Left renal pelvis (tissue), 4 donors: ENCODE measurements around the gene ITGA6. TPM values are rescaled to one million over a fixed set of nuclear protein-coding genes. Genes with fewer than 3 reads are reported as not detected.
"Not testable (repeated sequence)": the region's sequence is repeated elsewhere in the genome, so short reads cannot be mapped to it uniquely, and the experiment has no call there.

Experiments
- DNase-seq, 4 donors: peaks; one replicate each; pipeline ENCODE4 v3.0.0-alpha.2; 2013; ENCODE audit warnings: low read depth in 4 of 4, low spot score in 3 of 4
- polyA plus RNA-seq, 4 donors: library from polyadenylated mRNA; unstranded; fragments of 120-200 nt; gene quantifications; one replicate each; pipeline ENCODE4 v1.2.1, GENCODE V29; 2013; ENCODE audit not compliant: insufficient read length in 4 of 4

The ITGA6 gene
- polyA plus RNA-seq, 4 donors, result 32.7 to 112 (median 110) TPM

- DNase-seq, result no peak
Measured at GRCh38 chr2:172507199-172507598, 79.8 kb downstream of the ITGA6 start.

GRCh38 chr2:172510088-172510487 is 82.7 kb downstream of the ITGA6 start:
- no peak for DNase-seq

- DNase-seq, result no peak
Measured at GRCh38 chr2:172510548-172510947, 83.2 kb downstream of the ITGA6 start.

- no peak for DNase-seq
Measured at GRCh38 chr2:172512810-172513523, 85.6 kb downstream of the ITGA6 start.

GRCh38 chr2:172513524-172513900 is 86.1 kb downstream of the ITGA6 start:
- no peak for DNase-seq

- no peak for DNase-seq
Measured at GRCh38 chr2:172513935-172514586, 86.7 kb downstream of the ITGA6 start.

GRCh38 chr2:172516299-172516698 is 88.9 kb downstream of the ITGA6 start:
- DNase-seq, result no peak

GRCh38 chr2:172518995-172519394 is 91.6 kb downstream of the ITGA6 start:
- no peak for DNase-seq

- DNase-seq, result no peak
Measured at GRCh38 chr2:172525601-172526000, 98.2 kb downstream of the ITGA6 start.

GRCh38 chr2:172531309-172531708 is 103.9 kb downstream of the ITGA6 start:
- no peak for DNase-seq

GRCh38 chr2:172532461-172532860 is 105.1 kb downstream of the ITGA6 start:
- not testable (repeated sequence) for DNase-seq

- no peak for DNase-seq
Measured at GRCh38 chr2:172533687-172534086, 106.3 kb downstream of the ITGA6 start.

GRCh38 chr2:172535119-172535518 is 107.7 kb downstream of the ITGA6 start:
- no peak for DNase-seq

- DNase-seq, result not testable (repeated sequence)
Measured at GRCh38 chr2:172537851-172538250, 110.5 kb downstream of the ITGA6 start.

- DNase-seq, result no peak
Measured at GRCh38 chr2:172539767-172540166, 112.4 kb downstream of the ITGA6 start.

- no peak for DNase-seq
Measured at GRCh38 chr2:172540421-172540820, 113.0 kb downstream of the ITGA6 start.

GRCh38 chr2:172545408-172546075 is 118.2 kb downstream of the ITGA6 start:
- DNase-seq, result no peak

GRCh38 chr2:172549131-172549530 is 121.7 kb downstream of the ITGA6 start:
- no peak for DNase-seq

- not testable (repeated sequence) for DNase-seq
Measured at GRCh38 chr2:172549802-172550201, 122.4 kb downstream of the ITGA6 start.

- no peak for DNase-seq
Measured at GRCh38 chr2:172550419-172550818, 123.0 kb downstream of the ITGA6 start.

- no peak for DNase-seq
Measured at GRCh38 chr2:172551271-172551670, 123.9 kb downstream of the ITGA6 start.
